GM12878 (cell line): Measurements from ENCODE around the gene LYPD5.

Experiments
- BRCA1 ChIP-seq: IDR thresholded peaks from 2 replicates; pipeline ENCODE4 v1.6.1; 2011; ENCODE audit warnings: low read depth, low read length, improper control_type of control experiment
- ETV6 ChIP-seq, 2 experiments: fragments of 450-650 bp in 1 of 2; IDR thresholded peaks in 1 of 2; conservative IDR thresholded peaks in 1 of 2; 2 replicates each; pipeline ENCODE4 v1.6.1; 2014; ENCODE audit warnings: antibody characterized with exemption in 1 of 2, borderline replicate concordance in 1 of 2, low read depth in 1 of 2, mild to moderate bottlenecking in 1 of 2, moderate library complexity in 1 of 2
- PAX5 ChIP-seq: IDR thresholded peaks from 2 replicates; pipeline ENCODE4 v1.6.1; 2011; ENCODE audit warnings: low read depth, low read length, borderline replicate concordance
- PBX3 ChIP-seq: IDR thresholded peaks from 2 replicates; pipeline ENCODE4 v1.6.1; 2011; ENCODE audit warnings: mild to moderate bottlenecking, low read depth, low read length, moderate library complexity; ENCODE audit not compliant: insufficient replicate concordance
- RAD21 ChIP-seq: IDR thresholded peaks from 2 replicates; pipeline ENCODE4 v1.6.1; 2011; ENCODE audit warnings: mild to moderate bottlenecking, low read depth, low read length, moderate library complexity; ENCODE audit not compliant: insufficient read depth
- SIN3A ChIP-seq: IDR thresholded peaks from 2 replicates; pipeline ENCODE4 v1.6.1; 2012; ENCODE audit warnings: low read depth, low read length, improper control_type of control experiment
- SREBF2 ChIP-seq: IDR thresholded peaks from 2 replicates; pipeline ENCODE4 v1.6.1; 2012; ENCODE audit warnings: mild to moderate bottlenecking, low read length
- ZNF384 ChIP-seq: IDR thresholded peaks from 2 replicates; pipeline ENCODE4 v1.6.1; 2012; ENCODE audit warnings: low read depth, mild to moderate bottlenecking, low read length, improper control_type of control experiment, borderline replicate concordance
- TF ChIP-seq, protein P1 (sequence below): IDR thresholded peaks from 2 replicates; pipeline ENCODE4 v1.6.1; 2012; ENCODE audit warnings: low read depth, low read length, improper control_type of control experiment

- TF ChIP-seq BRCA1 (no peak), PBX3 (no peak), RAD21 (no peak), SIN3A (no peak), PAX5 (no peak), SREBF2 (no peak), ZNF384 (no peak), ETV6 (conservative IDR thresholded peaks at IDR 0.05 in 1 of 2, IDR thresholded peaks at IDR 0.05 in 1 of 2; ENCODE audit: borderline replicate concordance in 1 of 2, low read depth in 1 of 2) (no peak)
- TF ChIP-seq, protein P1, sequence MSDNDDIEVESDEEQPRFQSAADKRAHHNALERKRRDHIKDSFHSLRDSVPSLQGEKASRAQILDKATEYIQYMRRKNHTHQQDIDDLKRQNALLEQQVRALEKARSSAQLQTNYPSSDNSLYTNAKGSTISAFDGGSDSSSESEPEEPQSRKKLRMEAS: no peak
These were observed 36.9 kb upstream of the LYPD5 start for GRCh38 chr19:43839139-43839538.
